AG09309 (cell line): Measurements from ENCODE around the gene MARCHF4.

Experiments used
- DNase-seq: peaks from one replicate; pipeline ENCODE4 v3.0.0-alpha.2; 2010; ENCODE audit warnings: low read depth
- H3K4me3 ChIP-seq: 2 replicates; pipeline ENCODE4 v1.5.1; 2011; ENCODE audit warnings: mild to moderate bottlenecking, low read depth, low read length, moderate library complexity; ENCODE audit not compliant: control insufficient read depth
- TF ChIP-seq, protein P1 (sequence below): IDR thresholded peaks from 2 replicates; pipeline ENCODE4 v1.5.1; 2011; ENCODE audit warnings: mild to moderate bottlenecking, low read depth, low read length, inconsistent platforms; ENCODE audit not compliant: insufficient read depth, control insufficient read depth; ENCODE audit errors: missing control alignments

MARCHF4 gene

DNA sequence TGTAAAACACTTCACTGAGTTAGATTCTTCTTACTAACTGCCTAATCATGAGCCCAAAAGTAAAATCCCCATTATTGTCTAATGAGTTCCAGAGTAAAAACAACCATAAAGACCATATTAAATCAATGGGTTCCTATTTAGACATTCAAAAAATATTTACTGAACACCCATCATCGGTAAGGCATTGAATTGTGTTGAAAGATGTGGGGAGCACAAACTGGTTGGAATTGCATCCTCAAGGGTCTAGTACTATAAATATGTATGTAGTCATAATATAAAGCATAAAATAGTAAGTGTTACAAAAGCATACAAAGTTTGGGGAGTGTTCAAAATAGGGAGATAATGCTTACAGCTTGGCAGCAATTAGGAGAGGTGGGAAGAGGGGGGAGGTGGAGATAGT, 3.0 kb upstream of the MARCHF4 start:
- DNase-seq: no peak
- H3K4me3 ChIP-seq: no peak overlapping the region
- TF ChIP-seq, protein P1, sequence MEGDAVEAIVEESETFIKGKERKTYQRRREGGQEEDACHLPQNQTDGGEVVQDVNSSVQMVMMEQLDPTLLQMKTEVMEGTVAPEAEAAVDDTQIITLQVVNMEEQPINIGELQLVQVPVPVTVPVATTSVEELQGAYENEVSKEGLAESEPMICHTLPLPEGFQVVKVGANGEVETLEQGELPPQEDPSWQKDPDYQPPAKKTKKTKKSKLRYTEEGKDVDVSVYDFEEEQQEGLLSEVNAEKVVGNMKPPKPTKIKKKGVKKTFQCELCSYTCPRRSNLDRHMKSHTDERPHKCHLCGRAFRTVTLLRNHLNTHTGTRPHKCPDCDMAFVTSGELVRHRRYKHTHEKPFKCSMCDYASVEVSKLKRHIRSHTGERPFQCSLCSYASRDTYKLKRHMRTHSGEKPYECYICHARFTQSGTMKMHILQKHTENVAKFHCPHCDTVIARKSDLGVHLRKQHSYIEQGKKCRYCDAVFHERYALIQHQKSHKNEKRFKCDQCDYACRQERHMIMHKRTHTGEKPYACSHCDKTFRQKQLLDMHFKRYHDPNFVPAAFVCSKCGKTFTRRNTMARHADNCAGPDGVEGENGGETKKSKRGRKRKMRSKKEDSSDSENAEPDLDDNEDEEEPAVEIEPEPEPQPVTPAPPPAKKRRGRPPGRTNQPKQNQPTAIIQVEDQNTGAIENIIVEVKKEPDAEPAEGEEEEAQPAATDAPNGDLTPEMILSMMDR: no peak

DNA sequence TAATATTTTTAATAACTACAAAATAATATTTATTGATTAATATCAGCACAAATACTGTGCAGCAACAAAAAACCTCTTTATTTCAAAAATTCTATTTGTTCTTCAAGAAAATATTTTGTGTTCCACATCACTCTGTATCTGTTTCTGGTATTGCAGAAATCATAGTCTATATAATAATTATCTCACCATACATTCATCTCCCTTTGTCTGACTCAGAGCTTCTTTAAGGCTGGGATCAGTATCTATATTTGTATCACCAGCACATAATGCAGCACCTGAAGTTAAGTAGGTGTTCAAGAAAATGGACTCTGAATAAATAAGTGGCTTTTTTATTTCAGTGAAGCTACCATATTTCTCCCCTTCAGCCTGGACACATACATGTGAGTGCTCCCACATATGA, 1.6 kb upstream of the MARCHF4 start:
- H3K4me3 ChIP-seq: no peak overlapping the region
- no peak for DNase-seq
- TF ChIP-seq, protein P1: no peak

DNA sequence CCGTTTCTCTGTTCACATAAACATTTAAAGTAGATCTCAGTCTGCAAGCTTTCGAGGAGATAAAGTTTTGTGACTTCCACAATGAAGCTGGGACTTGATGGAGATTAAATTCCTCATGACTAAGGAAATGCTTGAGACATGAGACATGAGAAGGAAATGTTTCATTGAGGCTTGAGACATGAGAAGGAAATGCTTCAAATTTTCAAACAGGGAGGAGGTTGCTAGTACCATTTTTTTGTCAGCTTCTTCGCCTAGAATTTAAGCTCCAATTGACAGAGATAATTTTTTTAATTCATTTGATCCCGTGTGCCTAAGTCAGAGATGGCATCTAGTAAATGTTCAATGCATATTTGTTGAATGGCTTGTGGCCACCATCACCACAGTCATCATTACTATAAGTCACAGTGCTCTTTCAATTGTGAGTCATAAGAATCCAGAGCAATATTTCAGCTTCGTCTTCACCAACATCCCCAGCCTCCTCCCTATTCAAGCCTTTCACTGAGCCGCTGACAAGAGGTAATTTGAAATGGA, 543 bp upstream of the MARCHF4 start:
- no peak for DNase-seq
- peak overlapping the region; percentile 84 for H3K4me3 ChIP-seq
- TF ChIP-seq, protein P1: no peak

DNA sequence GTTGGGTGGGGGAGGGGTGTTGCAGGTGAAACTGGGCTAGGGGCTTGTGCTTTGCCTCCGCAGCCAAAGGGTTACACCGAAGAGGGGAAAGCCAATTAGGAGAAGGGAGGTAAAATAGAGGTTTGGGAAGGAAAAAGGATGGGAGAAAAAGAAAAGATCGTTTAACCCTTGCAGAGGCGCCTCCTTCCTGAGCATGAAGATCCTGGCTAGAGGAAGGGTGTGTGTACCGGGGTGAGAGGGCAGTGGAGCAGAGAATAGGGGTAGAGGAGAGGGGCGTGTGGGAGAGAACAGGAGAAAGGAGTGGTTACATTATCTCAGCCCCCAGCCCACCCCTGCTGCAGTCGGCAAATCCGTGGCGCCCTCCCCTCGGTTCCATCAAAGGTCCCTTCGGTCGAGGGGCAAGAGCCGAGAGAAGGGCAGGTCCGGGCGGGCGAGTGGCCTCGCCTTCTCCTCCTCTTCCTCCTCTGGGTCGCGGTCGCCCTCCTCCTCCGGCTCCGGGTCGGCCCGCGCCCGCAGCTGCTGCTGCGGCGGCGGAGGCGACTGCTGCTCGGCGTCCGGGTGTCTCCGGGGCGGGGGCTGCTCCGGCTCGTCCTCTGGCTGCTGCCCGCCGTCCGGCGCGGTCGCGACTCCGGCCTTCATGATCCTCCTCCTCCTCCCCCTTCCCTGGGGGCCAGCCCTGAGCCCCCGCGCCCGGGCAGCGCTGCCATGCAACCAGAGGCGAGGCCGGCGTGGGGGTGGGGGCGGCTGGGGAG, 1.1 kb downstream of the MARCHF4 start:
- DNase-seq: no peak
- H3K4me3 ChIP-seq: peak overlapping the region; percentile 84
- TF ChIP-seq, protein P1: no peak

DNA sequence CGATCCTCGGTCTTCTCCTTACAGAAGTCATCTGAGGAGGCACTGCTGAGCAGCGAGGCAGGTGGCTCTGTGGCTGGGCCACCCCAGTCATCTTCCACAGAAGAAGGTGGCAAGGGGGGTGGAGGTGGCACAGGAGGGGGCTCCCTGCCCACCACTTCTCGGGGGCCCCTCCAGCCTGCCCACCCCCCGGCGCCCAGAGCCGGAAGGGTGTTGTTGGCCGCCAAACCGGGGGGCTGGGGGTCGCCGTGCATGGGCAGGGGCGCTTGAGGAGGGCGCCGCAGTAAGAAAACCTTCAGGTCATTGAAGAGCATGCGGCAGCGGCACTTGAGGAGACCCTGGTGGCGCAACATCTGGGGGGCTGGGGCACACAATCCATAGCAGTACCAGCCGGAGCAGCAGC, 2.5 kb downstream of the MARCHF4 start:
- DNase-seq: no peak
- TF ChIP-seq, protein P1: no peak
- H3K4me3 ChIP-seq: peak overlapping the region; percentile 10

DNA sequence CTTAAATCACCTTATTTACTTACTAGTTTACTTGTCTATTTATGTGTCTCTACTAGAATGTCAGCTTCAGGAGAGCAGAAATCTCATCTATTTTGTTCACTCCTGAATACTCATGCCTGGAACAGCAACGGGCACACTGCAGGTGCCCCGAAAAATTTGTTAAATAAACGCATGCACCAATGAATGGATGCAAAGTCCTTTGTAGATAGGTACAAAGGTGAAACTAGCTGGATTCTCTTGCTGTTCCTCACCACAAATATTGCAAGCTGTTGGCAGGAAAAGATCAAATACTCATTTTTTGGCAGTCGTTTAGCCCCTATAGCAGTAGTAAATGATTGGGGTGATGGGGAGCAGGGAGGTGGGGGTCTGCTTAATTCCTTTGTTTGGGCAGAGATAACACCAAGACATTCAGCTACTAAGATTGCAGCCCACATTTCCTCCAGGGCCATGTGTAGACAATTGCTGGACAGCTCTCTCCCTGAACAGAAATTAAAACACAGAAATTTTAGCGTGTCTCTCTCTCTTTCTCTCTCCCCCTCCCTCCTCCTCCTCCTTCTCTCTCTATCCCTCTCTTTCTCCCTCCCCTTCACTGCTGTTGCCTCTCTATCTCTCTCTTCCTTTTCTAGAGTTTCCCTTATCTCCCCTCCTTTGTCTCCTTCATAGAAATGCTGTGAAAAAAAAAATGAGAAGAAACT, 5.4 kb downstream of the MARCHF4 start:
- TF ChIP-seq, protein P1: no peak
- no peak for DNase-seq
- H3K4me3 ChIP-seq: no peak overlapping the region
